WI38 (cell line): ENCODE measurements around the gene ATP6V0D1.

Source experiments
- H3K4me3 ChIP-seq: 2 replicates; pipeline ENCODE4 v1.5.1; 2011; ENCODE audit warnings: low read depth, mild to moderate bottlenecking, control low read depth, low read length
- CTCF ChIP-seq: IDR thresholded peaks from 2 replicates; pipeline ENCODE4 v1.5.1; 2012; ENCODE audit warnings: low read depth, mild to moderate bottlenecking, control low read depth, low read length

Gene ATP6V0D1

GRCh38 chr16:67393111-67393787 is 87.7 kb downstream of the ATP6V0D1 start, which contains the start of gene TPPP3:
Gene TPPP3 (minus strand): TSS chr16:67393498. CDS start chr16:67391111, 2,387 bp downstream.
- TF ChIP-seq CTCF = peak; percentile 60
- peak within 1 kb of the TSS; percentile 45 for H3K4me3 ChIP-seq

GRCh38 chr16:67392301-67393059 is 88.5 kb downstream of the ATP6V0D1 start:
- no peak for TF ChIP-seq CTCF
- H3K4me3 ChIP-seq = peak overlapping the region; percentile 45

- no peak overlapping the region for H3K4me3 ChIP-seq
- TF ChIP-seq CTCF = no peak
Measured at GRCh38 chr16:67391424-67392300, 89.3 kb downstream of the ATP6V0D1 start.

- H3K4me3 ChIP-seq = no peak overlapping the region
- TF ChIP-seq CTCF = no peak
Measured at GRCh38 chr16:67390816-67391423, 90.0 kb downstream of the ATP6V0D1 start.

- H3K4me3 ChIP-seq = no peak overlapping the region
- no peak for TF ChIP-seq CTCF
Measured at GRCh38 chr16:67389911-67390815, 90.8 kb downstream of the ATP6V0D1 start.

- no peak overlapping the region for H3K4me3 ChIP-seq
- TF ChIP-seq CTCF = no peak
Measured at GRCh38 chr16:67388591-67388990, 92.4 kb downstream of the ATP6V0D1 start.
